Duodenal mucosa (tissue), 2 donors: ENCODE data around the gene SNX9.

Experiments used
- H3K27ac ChIP-seq: one replicate; pipeline ENCODE4 v1.7.0; 2013; ENCODE audit warnings: low read depth, low read length
- H3K27me3 ChIP-seq, 2 donors: one replicate each; pipeline ENCODE4 v1.7.0; 2013; ENCODE audit warnings: low read length in 2 of 2, control low read depth in 1 of 2; ENCODE audit not compliant: insufficient read depth in 2 of 2, control insufficient read depth in 1 of 2
- H3K36me3 ChIP-seq, 2 donors: one replicate each; pipeline ENCODE4 v1.7.0; 2013; ENCODE audit warnings: low read length in 2 of 2, control low read depth in 1 of 2; ENCODE audit not compliant: insufficient read depth in 2 of 2, control insufficient read depth in 1 of 2
- H3K4me1 ChIP-seq, 2 donors: one replicate each; pipeline ENCODE4 v1.7.0; 2013; ENCODE audit warnings: low read length in 2 of 2, control low read depth in 1 of 2; ENCODE audit not compliant: insufficient read depth in 2 of 2, control insufficient read depth in 1 of 2
- H3K4me3 ChIP-seq, 2 donors: one replicate each; pipeline ENCODE4 v1.7.0; 2013; ENCODE audit warnings: low read length in 2 of 2, low read depth in 1 of 2
- H3K9ac ChIP-seq, 2 donors: one replicate each; pipeline ENCODE4 v1.7.0; 2013; ENCODE audit warnings: low read length in 2 of 2, low read depth in 1 of 2
- H3K9me3 ChIP-seq, 2 donors: one replicate each; pipeline ENCODE4 v1.7.0; 2013; ENCODE audit warnings: low read length in 2 of 2, control low read depth in 1 of 2; ENCODE audit not compliant: control insufficient read depth in 1 of 2

SNX9 gene

DNA sequence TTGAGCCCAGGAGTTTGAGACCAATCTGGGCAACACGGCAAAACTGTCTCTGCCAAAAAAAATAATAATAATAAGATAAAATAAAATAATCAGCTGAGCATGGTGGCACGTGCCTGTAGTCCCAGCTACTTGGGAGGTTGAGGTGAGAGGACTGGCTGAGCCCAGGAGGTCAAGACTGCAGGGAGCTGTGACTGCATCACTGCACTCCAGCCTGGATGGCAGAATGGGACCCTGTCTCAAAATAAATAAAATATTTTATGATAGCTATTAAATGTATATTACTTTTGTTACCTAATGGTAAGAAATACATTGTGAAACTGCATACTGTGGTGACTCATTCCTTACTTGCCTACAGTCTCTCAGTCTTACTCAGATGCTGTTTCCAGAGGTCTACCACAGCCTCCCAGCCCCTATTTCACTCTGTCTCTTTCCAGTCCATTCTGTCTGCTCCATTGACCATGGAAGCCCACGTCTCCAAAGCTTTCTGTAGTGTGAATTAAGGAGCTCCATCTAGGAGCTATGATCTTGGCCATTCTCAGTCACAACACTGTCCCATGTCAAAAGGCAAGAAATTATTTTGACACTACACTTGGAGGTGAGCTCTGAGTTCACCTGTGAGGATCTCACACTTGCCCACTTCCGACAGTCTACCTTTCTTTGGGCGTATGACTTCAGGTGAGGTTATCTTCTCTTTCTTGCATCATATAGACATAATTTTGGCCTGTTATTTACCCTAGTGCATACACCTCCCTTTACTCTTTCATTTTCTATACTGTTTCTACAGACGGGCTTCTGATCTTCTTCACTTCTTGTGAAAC lies 22.4 kb upstream of the SNX9 start:
- Histone ChIP-seq H3K27ac (no peak overlapping the region), H3K9ac (no peak overlapping the region), H3K36me3 (no peaks in the 10 kb centered on the region), H3K4me3 (no peak overlapping the region), H3K27me3 (no peaks in the 10 kb centered on the region), H3K4me1 (no peaks in the 10 kb centered on the region), H3K9me3 (no peaks in the 10 kb centered on the region)

GRCh38 chr6:157804448-157805327 lies 18.4 kb upstream of the SNX9 start:
- Histone ChIP-seq H3K36me3 (no peaks in the 10 kb centered on the region), H3K27me3 (no peaks in the 10 kb centered on the region), H3K9ac (no peak overlapping the region), H3K9me3 (peaks cover 0 to 5% of the 10 kb centered on the region in 2 donors), H3K27ac (no peak overlapping the region), H3K4me3 (no peak overlapping the region), H3K4me1 (no peaks in the 10 kb centered on the region)

DNA sequence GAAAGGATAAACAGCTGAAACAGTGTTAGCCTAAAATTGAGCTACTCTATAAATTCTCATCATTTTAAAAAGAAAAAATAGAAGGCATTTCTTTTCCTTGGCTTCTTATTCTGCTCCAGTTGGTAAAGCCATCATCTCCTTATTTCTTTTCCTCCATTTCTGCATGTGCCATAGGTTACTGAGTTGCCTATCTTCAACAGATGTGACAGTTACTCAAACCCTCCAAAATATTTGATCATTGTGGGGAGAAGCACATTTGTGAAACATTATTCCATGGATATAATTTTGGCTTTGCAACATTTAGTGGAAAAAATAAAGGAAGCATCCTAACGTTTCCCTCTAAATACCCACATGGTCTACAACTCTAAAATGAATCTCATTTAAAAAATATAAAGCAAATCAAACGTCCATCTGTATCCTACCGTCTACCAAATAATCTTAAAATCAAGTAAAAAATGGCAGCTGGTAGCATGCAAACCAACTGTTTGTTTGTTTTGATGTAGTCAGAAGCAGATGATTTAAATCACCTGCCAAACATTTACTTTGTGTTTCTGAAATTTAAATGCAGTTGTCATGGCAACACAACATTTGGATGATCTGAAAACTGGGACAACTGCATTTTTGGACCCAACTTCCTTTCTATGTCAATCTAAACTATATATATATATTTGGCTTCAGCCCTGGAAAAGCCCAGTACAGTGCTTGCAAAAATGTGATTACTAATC lies 16.8 kb upstream of the SNX9 start:
- Histone ChIP-seq H3K9me3 (peaks cover 0 to 5% of the 10 kb centered on the region in 2 donors), H3K4me1 (no peaks in the 10 kb centered on the region), H3K27me3 (no peaks in the 10 kb centered on the region), H3K27ac (no peak overlapping the region), H3K36me3 (no peaks in the 10 kb centered on the region), H3K9ac (no peak overlapping the region), H3K4me3 (no peak overlapping the region)

DNA sequence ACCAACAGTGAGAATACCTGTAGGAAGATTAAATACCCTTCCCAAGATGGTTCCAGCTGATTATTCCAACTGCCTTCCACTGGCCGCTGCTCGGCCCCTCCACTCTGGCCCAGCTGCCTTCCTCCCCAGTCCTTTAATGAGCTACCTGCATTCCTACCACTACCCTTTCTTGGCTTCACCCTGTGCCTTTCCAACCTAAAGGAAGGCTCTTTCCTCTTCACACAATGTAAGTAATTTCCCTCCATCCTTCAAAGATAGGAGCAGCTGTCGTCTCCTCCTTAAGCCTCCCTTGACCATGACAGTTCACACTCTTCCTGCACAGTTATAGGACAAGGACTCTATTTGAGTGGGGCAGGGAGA lies 16.2 kb upstream of the SNX9 start:
- H3K36me3 ChIP-seq: no peaks in the 10 kb centered on the region
- no peak overlapping the region for H3K4me3 ChIP-seq
- H3K27me3 ChIP-seq: no peaks in the 10 kb centered on the region
- H3K9me3 ChIP-seq: peaks cover 0 to 5% of the 10 kb centered on the region in 2 donors
- no peak overlapping the region for H3K9ac ChIP-seq
- H3K27ac ChIP-seq: no peak overlapping the region
- no peaks in the 10 kb centered on the region for H3K4me1 ChIP-seq

GRCh38 chr6:157808405-157808950 lies 14.6 kb upstream of the SNX9 start:
- Histone ChIP-seq H3K27me3 (no peaks in the 10 kb centered on the region), H3K4me1 (no peaks in the 10 kb centered on the region), H3K9ac (no peak overlapping the region), H3K9me3 (peaks cover 0 to 5% of the 10 kb centered on the region in 2 donors), H3K36me3 (no peaks in the 10 kb centered on the region), H3K4me3 (no peak overlapping the region), H3K27ac (no peak overlapping the region)

- no peak overlapping the region for H3K27ac ChIP-seq
- peaks cover 0 to 5% of the 10 kb centered on the region in 2 donors for H3K9me3 ChIP-seq
- no peaks in the 10 kb centered on the region for H3K27me3 ChIP-seq
- peaks cover 0 to 9% of the 10 kb centered on the region in 2 donors for H3K4me1 ChIP-seq
- H3K9ac ChIP-seq: no peak overlapping the region
- no peaks in the 10 kb centered on the region for H3K36me3 ChIP-seq
- no peak overlapping the region for H3K4me3 ChIP-seq
These were observed 13.4 kb upstream of the SNX9 start for GRCh38 chr6:157809613-157810012.

DNA sequence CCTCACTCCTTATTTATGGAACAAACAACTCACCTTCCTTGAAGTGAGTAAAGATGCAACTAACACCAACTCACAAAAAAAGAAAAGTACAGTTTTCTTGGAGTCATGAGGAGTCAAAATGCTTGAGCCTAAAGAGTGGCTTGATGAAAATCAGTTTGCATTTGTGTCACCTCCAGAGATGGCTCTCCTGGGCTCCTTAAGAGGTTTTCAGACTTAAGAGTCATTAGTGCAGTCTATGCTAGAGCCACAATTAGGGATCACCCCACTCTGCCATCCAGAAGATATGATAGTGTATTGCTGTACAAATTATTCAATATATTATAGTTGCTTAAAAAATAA lies 11.9 kb upstream of the SNX9 start:
- Histone ChIP-seq H3K36me3 (no peaks in the 10 kb centered on the region), H3K27ac (no peak overlapping the region), H3K4me3 (no peak overlapping the region), H3K27me3 (no peaks in the 10 kb centered on the region), H3K4me1 (peaks cover 0 to 12% of the 10 kb centered on the region in 2 donors), H3K9ac (no peak overlapping the region), H3K9me3 (peaks cover 0 to 5% of the 10 kb centered on the region in 2 donors)

DNA sequence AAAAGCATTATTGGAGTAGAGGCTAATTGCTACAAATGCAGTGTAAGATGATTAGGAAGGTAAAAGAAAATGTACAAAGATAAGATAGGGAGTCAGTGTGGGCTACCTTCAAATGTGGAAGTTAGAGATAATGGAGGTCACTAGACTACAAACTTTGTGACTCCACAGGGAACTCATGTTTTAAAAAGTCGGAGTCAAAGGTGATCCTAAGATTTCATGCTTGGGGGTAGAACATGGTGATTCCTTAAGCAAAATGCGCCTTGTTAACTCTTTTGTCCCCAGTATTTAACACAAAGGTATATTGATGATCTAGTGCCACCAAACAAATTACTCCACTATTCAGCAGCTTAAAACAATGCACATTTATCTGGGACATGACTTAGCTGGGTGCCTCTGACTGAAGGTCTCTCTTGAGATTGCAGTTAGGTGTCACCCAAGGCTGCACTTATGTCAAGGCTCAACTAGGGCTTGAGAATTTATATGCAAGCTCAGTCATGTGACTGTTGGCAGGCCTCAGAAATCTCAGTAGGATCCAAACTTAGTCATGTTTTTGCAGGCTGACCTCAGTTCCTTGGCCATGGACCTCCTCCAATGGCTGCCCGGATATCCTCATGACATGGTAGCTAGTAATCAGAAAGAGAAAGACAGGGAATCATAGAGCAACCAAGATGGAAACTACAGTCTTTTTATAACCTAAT lies 11.4 kb upstream of the SNX9 start:
- Histone ChIP-seq H3K27ac (no peak overlapping the region), H3K36me3 (no peaks in the 10 kb centered on the region), H3K9ac (no peak overlapping the region), H3K4me1 (peaks cover 0 to 12% of the 10 kb centered on the region in 2 donors), H3K9me3 (peaks cover 0 to 5% of the 10 kb centered on the region in 2 donors), H3K4me3 (no peak overlapping the region), H3K27me3 (no peaks in the 10 kb centered on the region)

- Histone ChIP-seq H3K9ac (no peak overlapping the region), H3K27me3 (no peaks in the 10 kb centered on the region), H3K9me3 (peaks cover 0 to 5% of the 10 kb centered on the region in 2 donors), H3K27ac (no peak overlapping the region), H3K4me1 (peaks cover 0 to 12% of the 10 kb centered on the region in 2 donors), H3K36me3 (no peaks in the 10 kb centered on the region), H3K4me3 (no peak overlapping the region)
These were observed 10.4 kb upstream of the SNX9 start for GRCh38 chr6:157812425-157813171.
